GM13976 (cell line): ENCODE results near the gene GNL3.

Source experiments
- DNase-seq: peaks from one replicate; pipeline ENCODE4 v3.0.0; 2012; ENCODE audit warnings: low spot score
- CTCF ChIP-seq: IDR thresholded peaks from 2 replicates; pipeline ENCODE4 v1.5.1; 2012; ENCODE audit warnings: borderline replicate concordance, mild to moderate bottlenecking; ENCODE audit not compliant: insufficient read depth; ENCODE audit errors: extremely low read depth, missing control alignments, control extremely low read depth
- in situ Hi-C: fragments of 300-500 bp; cut with MboI; formaldehyde crosslinking; loops from one replicate; pipeline ENCODE4 v1.12.0; 2022; ENCODE audit warnings: low sequenced_read_pairs, mixed read lengths, inconsistent platforms; ENCODE audit not compliant: unreplicated experiment

Gene GNL3

GRCh38 chr3:52694528-52695189, 8.8 kb downstream of the GNL3 start:
- in situ Hi-C loops, result no loop called here
- no peak for TF ChIP-seq CTCF
- DNase-seq, result no peak

GRCh38 chr3:52695798-52696671, 10.2 kb downstream of the GNL3 start:
- no peak for TF ChIP-seq CTCF
- no peak for DNase-seq
- in situ Hi-C loops, result no loop called here

- in situ Hi-C loops, result no loop called here
- DNase-seq, result no peak
- no peak for TF ChIP-seq CTCF
These were observed 11.2 kb downstream of the GNL3 start for GRCh38 chr3:52696830-52697631.

DNA sequence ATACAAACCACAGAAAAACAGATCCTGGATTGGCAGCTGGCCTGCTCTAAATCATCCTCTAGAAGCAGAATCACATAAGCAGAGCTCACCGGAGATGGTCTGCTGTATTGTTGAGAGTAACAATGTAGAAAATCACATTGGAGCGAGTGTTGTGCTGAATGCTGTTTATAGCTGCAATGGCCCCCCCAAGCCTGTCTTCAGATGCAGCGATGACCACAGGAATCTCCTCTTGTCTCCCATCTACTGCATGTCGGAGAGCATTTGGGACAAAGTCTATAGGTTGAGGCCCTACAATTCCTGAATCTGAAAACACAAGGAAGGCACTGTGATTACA, 11.8 kb downstream of the GNL3 start:
- in situ Hi-C loops, result no loop called here

DNA sequence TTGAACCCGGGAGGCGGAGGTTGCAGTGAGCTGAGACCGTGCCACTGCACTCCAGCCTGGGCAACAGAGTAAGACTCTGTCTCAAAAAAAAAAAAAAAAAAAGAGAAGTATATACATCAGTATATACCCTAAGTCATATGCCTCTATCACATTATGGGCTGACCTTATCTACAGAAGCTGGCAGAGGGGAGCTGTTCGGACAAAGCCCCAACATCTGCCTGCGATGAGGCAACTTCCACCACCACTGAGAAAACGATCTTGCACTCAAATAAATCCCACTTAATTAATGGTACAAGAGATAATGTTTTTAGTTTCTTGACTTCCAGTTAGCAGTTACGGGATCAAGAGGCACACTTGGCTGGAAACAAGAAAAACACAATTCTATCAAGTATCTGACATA, 17.5 kb downstream of the GNL3 start:
- DNase-seq, result no peak
- in situ Hi-C loops, result no loop called here
- no peak for TF ChIP-seq CTCF

More for the DNA sequence above, 11.8 kb downstream of the GNL3 start:
- no peak for DNase-seq
- TF ChIP-seq CTCF, result no peak

DNA sequence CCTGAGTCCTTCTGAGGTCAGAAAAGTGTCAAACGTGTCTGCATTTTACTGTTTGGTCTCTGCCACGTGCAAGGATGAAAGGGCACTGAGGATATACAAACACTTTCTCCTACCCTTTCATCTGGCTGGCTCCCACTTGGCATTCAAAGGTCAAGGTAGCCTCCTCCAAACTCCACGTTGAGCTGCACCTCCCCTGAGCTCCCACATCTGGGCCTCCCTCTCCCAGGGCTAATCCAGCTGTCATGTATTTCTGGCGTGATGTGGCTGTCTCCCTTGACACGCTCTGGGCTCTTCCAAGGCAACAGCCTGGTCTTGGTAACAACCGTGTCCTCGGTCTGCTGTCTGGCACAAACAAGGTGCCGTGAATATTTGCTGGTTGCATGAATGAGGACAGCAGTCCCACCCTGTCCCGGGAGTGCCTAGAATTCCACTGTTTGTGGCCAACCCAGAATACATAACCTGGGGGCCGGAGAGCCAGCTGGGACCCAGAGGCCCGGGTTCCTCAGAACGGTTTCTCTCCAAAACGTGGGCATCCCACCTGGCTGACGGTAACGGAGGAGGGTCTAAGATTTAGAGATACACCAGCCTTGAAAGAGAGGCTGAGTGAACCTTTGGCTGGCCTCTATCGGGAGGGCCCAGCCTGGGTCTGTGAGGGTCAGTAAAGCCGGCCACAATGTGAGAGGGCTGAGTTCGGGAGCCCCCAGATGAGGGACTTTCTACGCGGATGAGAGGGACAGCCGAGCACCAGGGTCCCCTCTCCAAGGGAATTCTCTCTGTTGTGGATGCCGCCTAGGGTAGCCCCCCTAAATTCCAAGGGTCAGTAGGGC, 19.0 kb downstream of the GNL3 start:
- DNase-seq, result peak; percentile 32
- in situ Hi-C loops, result no loop called here
- no peak for TF ChIP-seq CTCF
